Activated naive CD4-positive, alpha-beta T cell treated with anti-CD3 and anti-CD28 coated beads, Interleukin-2, amount 10 ng/mL, durations not matched to agents 7 days and 5 days (primary cell): ENCODE measurements around the gene ARHGDIA.
"Not testable (repeated sequence)": the region's sequence is repeated elsewhere in the genome, so short reads cannot be mapped to it uniquely, and the experiment has no call there.

ENCODE experiments used
- CTCF ChIA-PET: fragments of 350-600 bp; sonication (Branson Sonifier 250); formaldehyde crosslinking; loops from one replicate; lab custom pipeline; 2021; ENCODE audit warnings: antibody characterized with exemption; lab: Charles Lee
- DNase-seq: peaks from one replicate; pipeline ENCODE4 v3.0.0-alpha.2; 2020
- H3K27ac Mint-ChIP-seq: one replicate; pipeline ENCODE4 v1.8.0; 2021; ENCODE audit warnings: mild to moderate bottlenecking, moderate library complexity, mixed read lengths
- H3K27me3 Mint-ChIP-seq: one replicate; pipeline ENCODE4 v1.8.0; 2021; ENCODE audit warnings: mild to moderate bottlenecking, mixed read lengths
- H3K36me3 Mint-ChIP-seq: one replicate; pipeline ENCODE4 v1.8.0; 2021; ENCODE audit warnings: mixed read lengths
- H3K4me1 Mint-ChIP-seq: one replicate; pipeline ENCODE4 v1.8.0; 2021; ENCODE audit warnings: mixed read lengths
- H3K4me3 Mint-ChIP-seq: one replicate; pipeline ENCODE4 v1.8.0; 2021; ENCODE audit warnings: mild to moderate bottlenecking, moderate library complexity, mixed read lengths
- H3K9me3 Mint-ChIP-seq: one replicate; pipeline ENCODE4 v1.8.0; 2021; ENCODE audit warnings: mixed read lengths

Gene ARHGDIA

GRCh38 chr17:81870981-81871386 is at the start of gene ARHGDIA:
TSS of gene ARHGDIA (minus strand) at chr17:81871337. CDS start at chr17:81869930, 1,407 bp downstream.
- no peak for DNase-seq
- Mint-ChIP-seq H3K4me1 (peaks cover 56% of the 10 kb centered on the region), H3K27me3 (no peaks in the 10 kb centered on the region), H3K4me3 (peak within 1 kb of the TSS; percentile 88), H3K27ac (peak within 1 kb of the TSS; percentile 97), H3K9me3 (no peaks in the 10 kb centered on the region), H3K36me3 (peaks cover 24% of the 10 kb centered on the region)
- CTCF ChIA-PET = no interaction called here

DNA sequence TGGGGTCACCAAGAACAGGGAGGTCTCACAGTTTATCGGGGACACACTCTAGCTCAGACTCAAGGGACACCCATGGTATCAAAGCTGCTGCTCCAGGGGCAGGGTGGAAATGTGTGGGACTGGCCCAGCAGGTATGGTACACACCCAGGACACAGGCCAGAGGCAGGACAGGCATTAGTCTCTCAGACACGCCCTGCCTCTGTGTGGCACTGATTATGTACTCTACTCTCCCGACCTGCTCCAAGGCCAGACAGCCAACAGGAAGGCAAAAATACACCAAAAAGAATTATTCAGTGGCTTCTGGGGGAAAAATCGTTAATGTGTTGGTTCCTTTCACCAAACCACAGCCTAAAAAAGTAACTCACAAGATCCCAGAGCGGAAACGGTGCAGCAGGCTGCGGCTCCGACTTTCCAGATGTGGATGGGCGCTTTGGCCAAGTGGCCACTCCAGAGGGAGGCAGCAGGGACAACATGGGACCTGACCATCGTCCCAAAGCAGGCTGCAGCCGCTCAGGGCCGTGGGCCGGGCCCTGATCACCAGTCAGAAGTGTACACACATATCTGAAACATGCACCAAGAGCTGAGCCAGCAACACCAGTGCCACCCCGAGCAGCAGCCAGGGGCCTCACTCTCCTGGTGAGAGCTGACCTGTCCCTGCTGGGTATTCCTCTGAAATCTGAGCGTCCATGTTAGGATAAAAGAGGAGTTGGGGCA is 47.9 kb upstream of the ARHGDIA start:
- Mint-ChIP-seq H3K36me3 (peaks cover 41% of the 10 kb centered on the region), H3K27ac (peak overlapping the region; percentile 86), H3K4me1 (peaks cover 45% of the 10 kb centered on the region), H3K4me3 (peak overlapping the region; percentile 90), H3K9me3 (no peaks in the 10 kb centered on the region), H3K27me3 (no peaks in the 10 kb centered on the region)
- CTCF ChIA-PET = no interaction called here
- no peak for DNase-seq

DNA sequence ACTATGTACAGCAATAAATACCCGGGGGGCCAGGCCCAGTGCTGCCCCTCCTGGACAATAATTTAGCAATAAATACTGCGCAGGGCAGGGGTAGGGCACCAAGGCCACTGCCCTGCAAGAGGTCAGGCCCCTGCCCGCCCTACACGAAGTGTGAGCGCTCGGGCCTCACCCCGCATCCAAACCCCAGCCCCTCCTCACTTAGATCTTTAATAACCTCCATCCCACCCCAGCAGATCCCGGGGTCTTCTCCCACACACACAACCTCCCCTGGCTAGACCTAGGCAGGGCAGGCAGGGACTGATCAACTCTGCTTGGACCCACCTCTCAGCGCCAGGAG is 47.2 kb upstream of the ARHGDIA start:
- H3K27ac Mint-ChIP-seq = peak overlapping the region; percentile 86
- H3K36me3 Mint-ChIP-seq = peaks cover 45% of the 10 kb centered on the region
- CTCF ChIA-PET = interaction anchor here (1.0 kb wide), 1 partner anchor 49 kb away, joined by 3 read pairs; no protein-coding TSS in a partner anchor

DNA sequence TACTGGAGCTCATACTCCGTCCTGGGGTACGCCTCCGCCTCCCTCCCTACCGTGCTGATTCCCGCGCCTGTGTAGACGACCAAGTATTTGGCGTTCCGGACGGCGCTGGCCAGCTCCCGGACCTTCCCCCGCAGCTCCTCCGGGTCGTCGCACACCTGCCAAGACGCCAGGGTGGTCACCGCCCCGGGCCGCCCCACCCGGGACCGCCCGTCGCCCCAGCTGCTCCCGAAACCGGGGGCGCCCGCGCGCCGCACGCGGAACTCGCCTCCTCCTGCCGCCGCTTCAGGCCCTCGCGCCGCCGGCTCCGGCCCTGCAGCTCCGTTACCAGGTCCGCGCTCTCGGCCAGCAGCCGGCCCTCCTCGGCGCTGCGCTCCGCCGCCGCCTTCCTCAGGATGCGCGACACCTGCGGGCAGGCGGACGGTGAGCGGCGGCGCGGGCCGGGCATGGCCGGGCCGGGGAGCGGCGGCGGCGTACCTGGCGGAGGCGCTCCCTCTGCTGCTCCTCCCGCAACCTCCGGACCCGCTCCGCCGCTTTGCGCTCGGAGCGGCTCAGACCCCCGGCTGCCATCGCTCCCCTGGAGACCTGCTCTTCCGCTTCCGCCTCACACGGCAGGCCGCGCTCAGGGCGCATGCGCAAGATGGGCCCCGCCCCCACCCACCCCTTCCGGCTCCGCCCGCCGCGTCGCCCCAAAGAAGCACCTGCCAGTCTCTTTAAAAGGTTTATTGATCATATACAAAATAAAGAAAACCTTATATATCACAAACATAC is 46.6 kb upstream of the ARHGDIA start, which contains the start of gene SIRT7:
Gene SIRT7, minus strand, starts transcription at position 612 of the 768 bp plus-strand sequence. Its CDS starts 45 bp downstream, at position 567.
- H3K4me1 Mint-ChIP-seq = peaks cover 45% of the 10 kb centered on the region
- DNase-seq = peak; percentile 84
- CTCF ChIA-PET = interaction anchor here (0.8 to 1.6 kb wide), 3 partner anchors 10 to 48 kb away, joined by 3 to 8 read pairs (median 3); partner anchors contain the start of genes ALYREF, ANAPC11 and MAFG

More for the DNA sequence above, 47.2 kb upstream of the ARHGDIA start:
- Mint-ChIP-seq H3K4me3 (peak overlapping the region; percentile 90), H3K4me1 (peaks cover 41% of the 10 kb centered on the region)
- DNase-seq, H3K9me3 Mint-ChIP-seq, H3K27me3 Mint-ChIP-seq: not testable (repeated sequence)

GRCh38 chr17:81916234-81917001 is 45.3 kb upstream of the ARHGDIA start:
- peak overlapping the region; percentile 46 for H3K27ac Mint-ChIP-seq

More for the DNA sequence above, 46.6 kb upstream of the ARHGDIA start, which contains the start of gene SIRT7:
- Mint-ChIP-seq H3K36me3 (peaks cover 49% of the 10 kb centered on the region), H3K4me3 (peak within 1 kb of the TSS; percentile 90), H3K9me3 (no peaks in the 10 kb centered on the region), H3K27me3 (no peaks in the 10 kb centered on the region), H3K27ac (peak within 1 kb of the TSS; percentile 86)

GRCh38 chr17:81915331-81915730 is 44.2 kb upstream of the ARHGDIA start:
- H3K36me3 Mint-ChIP-seq = peaks cover 48% of the 10 kb centered on the region
- no peaks in the 10 kb centered on the region for H3K27me3 Mint-ChIP-seq
- CTCF ChIA-PET = no interaction called here
- no peak overlapping the region for H3K27ac Mint-ChIP-seq
- H3K9me3 Mint-ChIP-seq = no peaks in the 10 kb centered on the region
- no peak overlapping the region for H3K4me3 Mint-ChIP-seq
- peaks cover 48% of the 10 kb centered on the region for H3K4me1 Mint-ChIP-seq
- no peak for DNase-seq

More at GRCh38 chr17:81916234-81917001, 45.3 kb upstream of the ARHGDIA start:
- no peaks in the 10 kb centered on the region for H3K9me3 Mint-ChIP-seq
- H3K36me3 Mint-ChIP-seq = peaks cover 52% of the 10 kb centered on the region
- CTCF ChIA-PET = interaction anchor here (1.6 kb wide), 1 partner anchor 11 kb away, joined by 8 read pairs; the partner anchor contains the start of gene MAFG
- no peak for DNase-seq
- peaks cover 49% of the 10 kb centered on the region for H3K4me1 Mint-ChIP-seq
- peak overlapping the region; percentile 90 for H3K4me3 Mint-ChIP-seq
- H3K27me3 Mint-ChIP-seq = no peaks in the 10 kb centered on the region

DNA sequence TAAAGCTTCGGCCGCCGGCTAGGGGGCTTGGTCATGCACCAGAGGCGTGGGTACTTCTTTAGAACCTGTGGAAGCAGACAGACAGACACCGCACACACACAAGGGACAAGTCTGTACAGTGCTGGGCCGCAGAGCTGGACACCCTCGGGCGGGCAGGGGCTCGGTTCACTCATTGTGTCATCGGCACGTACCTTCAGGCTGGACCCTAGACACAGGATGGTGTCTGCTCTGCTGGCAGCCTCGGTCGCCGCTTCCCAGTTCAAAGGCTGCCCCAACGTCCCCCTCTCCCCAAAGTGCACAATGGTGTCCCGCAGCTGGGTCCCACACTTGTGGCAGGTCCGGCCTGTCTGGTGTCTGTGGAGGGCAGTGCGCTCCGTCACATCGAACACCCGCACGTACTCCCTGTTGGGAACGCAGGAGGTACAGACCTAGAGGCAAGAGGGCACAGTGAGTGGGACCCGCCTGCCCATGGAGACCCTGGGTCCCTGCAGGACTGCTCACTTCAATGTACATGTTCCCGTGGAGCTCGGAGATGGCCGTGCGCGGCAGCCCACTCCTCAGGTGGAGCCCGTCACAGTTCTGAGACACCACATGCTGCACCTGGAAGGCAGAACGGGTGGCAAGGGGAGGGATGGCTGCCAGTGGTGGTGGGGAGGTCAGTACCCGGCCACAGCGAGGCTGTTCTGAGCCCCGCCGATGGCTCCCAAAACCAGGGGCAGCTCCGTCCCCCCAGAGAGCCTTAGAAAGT is 43.1 kb upstream of the ARHGDIA start:
- Mint-ChIP-seq H3K4me3 (no peak overlapping the region), H3K27me3 (no peaks in the 10 kb centered on the region), H3K36me3 (peaks cover 46% of the 10 kb centered on the region), H3K4me1 (peaks cover 51% of the 10 kb centered on the region), H3K27ac (no peak overlapping the region), H3K9me3 (no peaks in the 10 kb centered on the region)
- CTCF ChIA-PET = no interaction called here
- no peak for DNase-seq

- Mint-ChIP-seq H3K4me3 (no peak overlapping the region), H3K36me3 (peaks cover 41% of the 10 kb centered on the region), H3K4me1 (peaks cover 44% of the 10 kb centered on the region), H3K27me3 (no peaks in the 10 kb centered on the region), H3K9me3 (no peaks in the 10 kb centered on the region), H3K27ac (no peak overlapping the region)
- no peak for DNase-seq
- CTCF ChIA-PET = no interaction called here
These were observed 42.4 kb upstream of the ARHGDIA start for GRCh38 chr17:81913394-81914102.

GRCh38 chr17:81912441-81913309 is 41.5 kb upstream of the ARHGDIA start:
- CTCF ChIA-PET = no interaction called here
- Mint-ChIP-seq H3K27me3 (no peaks in the 10 kb centered on the region), H3K27ac (peak overlapping the region; percentile 55), H3K9me3 (no peaks in the 10 kb centered on the region), H3K4me3 (peak overlapping the region; percentile 2), H3K4me1 (peaks cover 37% of the 10 kb centered on the region), H3K36me3 (peaks cover 46% of the 10 kb centered on the region)
- DNase-seq = no peak

- Mint-ChIP-seq H3K4me3 (peak overlapping the region; percentile 66), H3K36me3 (peaks cover 42% of the 10 kb centered on the region), H3K4me1 (peaks cover 32% of the 10 kb centered on the region), H3K27me3 (no peaks in the 10 kb centered on the region), H3K27ac (no peak overlapping the region), H3K9me3 (no peaks in the 10 kb centered on the region)
- no peak for DNase-seq
- CTCF ChIA-PET = no interaction called here
These were observed 40.8 kb upstream of the ARHGDIA start for GRCh38 chr17:81911969-81912368.

DNA sequence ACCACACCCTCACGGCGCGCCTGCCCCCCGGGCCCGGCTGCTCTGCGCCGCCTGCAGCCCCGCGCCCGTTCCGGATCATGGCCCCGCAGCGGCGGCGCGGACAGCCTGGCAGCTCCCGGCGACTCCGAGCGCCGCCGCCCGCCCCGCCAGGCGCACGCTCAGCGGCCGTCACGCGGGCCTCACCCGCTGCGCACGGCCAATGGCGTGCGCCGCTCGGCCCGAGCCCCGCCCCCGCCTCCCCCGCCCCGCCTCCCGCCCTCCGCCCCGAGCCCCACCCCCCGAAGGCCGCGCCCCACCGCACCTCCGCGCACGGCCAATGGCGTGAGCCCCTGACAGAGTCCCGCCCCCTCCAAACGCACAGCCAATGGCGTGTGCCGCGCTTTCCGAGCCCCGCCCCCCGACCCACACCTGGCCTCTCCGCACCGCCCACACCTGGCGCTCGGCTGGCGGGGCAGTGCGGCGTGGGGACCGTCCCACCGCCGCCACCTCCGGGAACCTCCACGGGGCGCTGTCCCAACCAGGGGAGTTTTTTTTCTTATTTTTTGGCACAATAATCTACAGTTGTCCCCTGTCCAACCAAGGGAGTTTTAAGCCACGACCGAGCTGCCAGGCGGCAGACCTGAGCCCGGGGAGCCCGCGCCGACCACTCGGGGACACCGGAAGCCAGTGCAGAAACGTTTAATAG is 40.3 kb upstream of the ARHGDIA start, which contains the start of gene PCYT2:
Gene PCYT2, minus strand, starts transcription at position 123 of the 685 bp plus-strand sequence. Its CDS starts 44 bp downstream, at position 79.
- peak within 1 kb of the TSS; percentile 90 for H3K4me3 Mint-ChIP-seq
- no peaks in the 10 kb centered on the region for H3K27me3 Mint-ChIP-seq
- peaks cover 43% of the 10 kb centered on the region for H3K36me3 Mint-ChIP-seq
- peak; percentile 94 for DNase-seq
- H3K4me1 Mint-ChIP-seq = peaks cover 27% of the 10 kb centered on the region
- H3K27ac Mint-ChIP-seq = peak within 1 kb of the TSS; percentile 81
- no peaks in the 10 kb centered on the region for H3K9me3 Mint-ChIP-seq
- CTCF ChIA-PET = no interaction called here
